Pons (tissue), 1 donor: ENCODE results near the gene EP400.

ENCODE experiments used
- DNase-seq: peaks from one replicate; pipeline ENCODE4 v3.0.0-alpha.2; 2016; ENCODE audit warnings: low spot score

The EP400 gene

GRCh38 chr12:131912518-131913274 lies 37.0 kb upstream of the EP400 start:
- DNase-seq = no peak

- no peak for DNase-seq
Measured at GRCh38 chr12:131913666-131914065, 36.1 kb upstream of the EP400 start.

- no peak for DNase-seq
Measured at GRCh38 chr12:131914179-131914702, 35.5 kb upstream of the EP400 start.

GRCh38 chr12:131915000-131915689 lies 34.6 kb upstream of the EP400 start:
- no peak for DNase-seq

GRCh38 chr12:131915823-131916222 lies 33.9 kb upstream of the EP400 start:
- DNase-seq = no peak

- no peak for DNase-seq
Measured at GRCh38 chr12:131916306-131917138, 33.2 kb upstream of the EP400 start.

GRCh38 chr12:131917139-131917710 lies 32.5 kb upstream of the EP400 start:
- DNase-seq = no peak

GRCh38 chr12:131917711-131918306 lies 31.9 kb upstream of the EP400 start:
- no peak for DNase-seq

- no peak for DNase-seq
Measured at GRCh38 chr12:131918311-131919050, 31.3 kb upstream of the EP400 start.

- no peak for DNase-seq
Measured at GRCh38 chr12:131919051-131919347, 30.7 kb upstream of the EP400 start.

GRCh38 chr12:131919366-131920156 lies 30.2 kb upstream of the EP400 start:
- DNase-seq = no peak

GRCh38 chr12:131920157-131920508 lies 29.6 kb upstream of the EP400 start:
- no peak for DNase-seq

- no peak for DNase-seq
Measured at GRCh38 chr12:131920902-131921840, 28.6 kb upstream of the EP400 start.

- no peak for DNase-seq
Measured at GRCh38 chr12:131921866-131922769, 27.6 kb upstream of the EP400 start.

GRCh38 chr12:131922772-131923171 lies 27.0 kb upstream of the EP400 start:
- no peak for DNase-seq

GRCh38 chr12:131923260-131923659 lies 26.5 kb upstream of the EP400 start:
- DNase-seq = no peak

- no peak for DNase-seq
Measured at GRCh38 chr12:131927110-131928079, 22.3 kb upstream of the EP400 start.
